ENCODE measurements around the gene RGS12.

The RGS12 gene

DNA sequence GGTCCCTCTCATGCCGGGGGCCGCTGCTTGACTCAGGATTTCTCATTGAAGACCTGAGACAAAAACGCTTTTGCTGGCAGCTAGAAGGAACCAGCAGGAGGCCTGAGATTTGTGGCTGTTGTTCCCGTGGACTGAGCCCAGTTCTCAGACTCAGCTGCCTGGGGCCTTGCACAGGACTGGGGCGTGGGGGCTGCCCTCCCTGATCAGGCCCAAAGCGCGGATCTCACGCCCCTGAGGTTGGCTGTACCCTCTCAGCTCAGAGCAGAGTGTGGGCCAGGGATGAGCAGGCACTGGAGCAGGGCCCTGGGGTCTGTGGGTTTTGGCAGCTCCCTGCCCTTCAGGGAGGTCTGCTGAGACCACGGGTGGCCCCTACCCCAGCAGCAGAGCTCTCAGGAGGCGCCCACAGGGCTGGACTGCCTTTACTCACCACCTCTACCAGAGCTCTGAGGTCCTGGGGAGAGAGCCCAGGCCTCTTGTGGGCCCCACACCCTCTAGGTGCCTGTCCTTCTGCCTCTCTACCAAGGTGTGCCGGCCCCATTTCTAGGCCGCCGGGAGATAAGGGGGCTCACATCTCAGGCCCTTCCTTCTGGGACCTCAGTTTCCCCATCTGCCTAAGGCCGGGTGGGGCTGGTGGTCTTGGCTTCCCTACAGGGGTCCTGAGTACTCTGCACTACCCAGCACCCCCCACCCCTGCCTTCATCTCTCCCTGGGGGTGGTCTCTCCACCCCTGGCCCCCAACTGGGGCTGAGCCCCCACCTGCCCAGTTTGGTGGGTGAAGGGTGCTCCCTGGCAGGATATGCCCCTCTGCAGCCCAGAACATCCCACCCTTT, 38.3 kb upstream of the RGS12 start:
- no peak for DNase-seq (ENCODE audit: low read depth in 2 of 2)

DNA sequence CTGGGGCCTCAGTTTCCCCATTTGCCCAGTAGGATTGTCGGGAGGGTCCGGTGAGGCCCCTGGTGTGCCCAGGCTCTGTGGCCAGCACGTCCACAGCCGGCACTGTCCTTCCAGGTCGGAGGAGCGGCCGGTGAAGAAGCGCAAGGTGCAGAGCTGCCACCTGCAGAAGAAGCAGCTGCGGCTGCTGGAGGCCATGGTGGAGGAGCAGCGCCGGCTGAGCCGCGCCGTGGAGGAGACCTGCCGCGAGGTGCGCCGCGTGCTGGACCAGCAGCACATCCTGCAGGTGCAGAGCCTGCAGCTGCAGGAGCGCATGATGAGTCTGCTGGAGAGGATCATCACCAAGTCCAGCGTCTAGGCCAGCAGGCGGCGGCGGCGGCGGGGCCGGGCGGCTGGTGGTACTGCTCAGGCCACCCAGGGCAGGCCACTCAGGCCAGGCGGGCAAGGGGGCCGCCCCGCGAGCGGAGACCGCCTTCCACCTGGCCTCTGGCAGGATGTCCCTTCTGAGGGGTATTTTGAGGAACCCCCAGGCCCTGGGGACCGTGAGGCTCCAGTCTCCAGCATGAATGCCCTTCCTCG, 37.1 kb upstream of the RGS12 start:
- no peak for DNase-seq (ENCODE audit: low read depth in 2 of 2)

DNA sequence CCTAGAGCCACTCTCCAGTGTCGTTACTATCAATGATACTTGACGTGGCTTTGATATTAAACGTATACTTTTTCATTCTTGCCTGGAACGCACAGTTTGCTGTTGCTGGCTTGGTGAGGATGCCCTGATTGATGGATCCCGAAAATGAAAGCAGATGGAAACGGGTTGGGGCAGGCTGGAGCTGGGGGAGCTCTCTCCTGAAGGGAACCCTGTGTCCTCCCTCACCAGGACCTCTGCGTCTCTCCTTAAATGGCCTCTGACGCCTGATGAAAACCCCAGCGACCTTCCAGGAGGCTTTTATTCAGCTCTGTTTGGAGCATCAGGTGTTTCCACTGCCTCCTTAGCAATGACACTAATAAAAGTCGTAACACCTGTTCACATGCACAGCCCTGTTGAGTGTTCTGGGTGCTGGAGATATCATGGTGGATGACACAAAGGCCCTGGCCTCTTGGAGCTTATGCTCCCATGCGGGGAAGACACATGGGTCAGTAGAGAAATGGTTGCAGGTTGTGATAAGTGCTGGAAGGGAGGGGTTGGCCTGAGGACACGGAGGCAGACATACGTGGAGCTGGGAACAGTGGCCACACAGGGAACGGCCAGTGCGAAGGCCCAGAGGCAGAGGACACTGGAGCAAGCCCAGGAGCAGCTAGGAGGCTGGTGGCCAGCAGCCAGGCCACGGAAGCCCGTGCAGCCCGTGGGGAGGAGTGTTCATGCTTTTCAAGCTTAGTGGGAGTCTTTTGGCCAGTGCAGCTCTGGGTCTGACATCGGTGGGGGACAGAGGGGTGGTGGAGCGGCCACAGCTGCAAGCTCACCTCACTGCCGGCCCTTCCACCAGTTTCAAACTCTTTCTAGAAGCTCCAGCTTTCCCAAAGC, 36.4 kb upstream of the RGS12 start:
- no peak for DNase-seq (ENCODE audit: low read depth in 2 of 2)

DNA sequence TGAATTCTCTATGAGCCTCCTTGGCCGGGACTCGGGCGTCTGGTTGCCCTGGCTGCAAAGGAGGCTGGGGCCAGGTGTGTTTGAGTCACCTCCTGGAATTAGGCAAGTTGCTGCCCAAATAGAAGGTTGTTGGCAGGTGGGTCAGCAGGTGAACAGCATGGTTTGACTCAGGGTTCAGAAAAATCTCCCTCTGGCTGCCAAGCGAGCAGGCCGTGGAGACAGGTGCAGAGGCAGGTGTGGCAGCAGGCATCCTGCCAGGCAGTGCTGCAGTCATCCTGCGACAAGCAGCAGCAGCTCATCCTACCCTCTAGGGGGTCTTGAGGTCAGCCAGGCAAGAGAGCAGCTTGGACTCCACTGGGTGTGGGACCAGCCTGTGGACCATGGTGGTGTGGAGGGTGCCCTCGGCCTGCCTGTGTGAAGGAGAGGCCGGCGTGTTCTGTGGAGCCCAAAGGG, 35.7 kb upstream of the RGS12 start:
- no peak for DNase-seq (ENCODE audit: low read depth in 2 of 2)

DNA sequence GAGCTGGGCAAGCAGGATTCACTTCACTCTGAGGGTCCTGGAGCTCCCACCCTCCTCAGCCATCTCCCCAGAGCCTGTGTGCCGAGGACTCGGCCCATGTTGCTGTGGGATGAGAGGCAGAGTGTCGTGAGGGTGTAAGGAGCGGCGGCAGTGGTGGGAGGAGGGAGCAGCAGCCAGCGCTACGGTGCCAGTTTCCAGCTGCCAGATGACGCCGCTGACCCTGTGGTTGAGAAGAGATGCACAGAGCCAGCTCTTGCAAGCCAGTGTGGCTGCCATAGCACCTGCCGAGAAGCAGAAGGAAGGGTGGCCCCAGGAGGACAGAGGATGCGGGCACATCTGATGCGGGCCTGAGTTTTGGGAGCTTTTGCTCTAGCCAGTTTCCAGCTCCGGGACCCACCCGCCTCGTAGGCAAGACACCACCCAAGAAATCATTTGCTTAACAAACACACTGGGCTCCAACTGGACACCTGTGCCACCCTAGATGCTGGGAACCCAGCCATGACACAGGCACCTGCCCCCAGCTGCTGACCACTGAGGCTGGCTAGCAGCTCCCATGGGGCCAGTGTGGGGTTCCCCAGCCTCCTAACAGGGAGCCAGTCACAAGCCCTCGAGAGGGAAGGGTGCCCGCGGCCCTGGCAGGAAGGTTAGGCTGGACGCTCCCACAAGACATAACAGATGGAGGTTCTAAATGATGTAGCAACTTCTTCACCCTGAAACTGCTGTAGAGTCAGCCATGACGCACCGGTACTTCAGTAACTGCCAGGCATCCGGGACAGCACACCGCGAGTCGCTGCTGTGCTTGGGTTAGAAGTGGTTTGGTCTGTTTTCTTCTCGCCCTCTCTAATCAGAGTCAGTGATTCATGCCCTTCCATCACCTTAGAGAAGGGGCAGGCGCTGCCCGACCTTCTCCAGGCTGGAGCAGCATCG, 35.0 kb upstream of the RGS12 start:
- DNase-seq (ENCODE audit: low read depth in 2 of 2), result no peak

DNA sequence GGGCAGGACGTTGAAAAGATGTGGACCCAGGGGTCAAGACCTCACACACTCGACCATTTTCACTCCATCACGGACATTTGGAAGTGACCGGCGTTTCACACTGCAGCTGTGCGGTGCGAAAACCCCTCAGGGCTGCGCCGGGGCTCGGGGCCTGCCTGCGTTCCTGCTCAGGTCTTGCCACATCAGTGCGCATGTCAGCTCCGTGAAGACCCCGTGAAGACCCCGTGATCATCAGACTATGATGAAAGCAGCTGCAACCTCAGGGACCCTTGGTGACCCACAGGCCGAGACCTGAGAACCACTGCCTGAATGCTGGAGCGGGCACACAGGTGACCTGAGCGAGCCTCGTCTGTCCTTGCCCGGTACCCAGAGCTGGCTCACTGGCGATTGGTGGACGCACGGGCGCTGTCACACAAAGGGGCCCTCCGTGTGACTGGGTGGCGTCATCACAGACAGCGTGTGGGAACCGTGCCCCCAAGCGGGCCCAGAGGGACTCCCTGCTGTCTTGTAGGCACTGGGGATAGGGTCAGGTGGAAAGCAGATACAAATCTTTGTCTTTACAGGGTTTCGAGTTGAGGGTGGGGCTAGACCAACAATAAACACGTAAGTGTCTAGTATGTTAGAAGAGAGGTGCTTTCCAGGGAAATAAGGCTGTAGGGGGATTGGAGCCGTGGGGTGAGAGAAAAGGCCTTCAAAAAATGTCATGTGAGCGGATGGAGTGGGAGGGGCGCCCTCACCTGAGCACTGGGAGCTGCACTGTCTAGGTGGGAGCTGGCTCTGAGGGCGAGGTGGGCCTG, 31.2 kb upstream of the RGS12 start:
- no peak for DNase-seq (ENCODE audit: low read depth in 2 of 2)

DNA sequence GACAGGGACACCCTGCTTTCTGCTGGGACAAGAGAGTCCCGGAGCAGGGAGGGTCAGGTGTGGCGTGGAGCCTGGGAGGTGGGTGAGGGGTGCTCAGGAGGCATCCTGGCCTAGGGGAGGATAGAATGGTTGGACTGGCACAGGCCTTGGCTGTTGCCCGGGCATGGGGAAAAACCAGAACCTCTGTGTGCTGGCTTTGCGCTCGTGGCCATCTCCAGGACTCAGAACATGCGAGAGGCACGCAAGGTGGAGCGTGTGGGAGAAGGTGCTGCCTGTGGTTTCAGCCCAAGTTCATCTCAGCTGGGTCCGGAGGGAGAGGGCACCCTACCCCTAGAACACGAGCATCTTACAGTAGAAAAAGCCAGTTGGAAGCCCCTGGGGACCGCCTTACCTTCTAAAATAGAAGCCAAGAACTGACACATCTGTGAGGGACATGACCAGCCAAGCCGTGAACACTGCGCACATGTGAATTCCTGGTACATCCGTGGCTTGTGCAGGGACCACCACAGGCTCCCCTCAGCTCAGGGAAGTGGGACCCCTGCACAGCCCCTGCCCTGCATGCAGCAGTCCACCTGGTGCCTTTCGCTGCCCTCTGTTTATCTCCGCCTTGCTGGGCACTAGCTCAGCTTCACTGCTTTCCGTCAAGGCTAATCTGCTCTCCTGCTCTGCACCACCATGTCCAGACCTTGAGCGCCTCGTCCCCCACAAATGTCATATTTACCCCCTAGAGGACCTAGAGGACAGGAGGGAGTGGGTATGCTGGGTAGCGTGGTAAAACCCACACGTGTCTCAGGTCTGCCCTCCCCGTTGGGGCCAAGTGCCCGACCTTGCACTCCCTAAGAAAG, 30.4 kb upstream of the RGS12 start:
- no peak for DNase-seq (ENCODE audit: low read depth in 2 of 2)

DNA sequence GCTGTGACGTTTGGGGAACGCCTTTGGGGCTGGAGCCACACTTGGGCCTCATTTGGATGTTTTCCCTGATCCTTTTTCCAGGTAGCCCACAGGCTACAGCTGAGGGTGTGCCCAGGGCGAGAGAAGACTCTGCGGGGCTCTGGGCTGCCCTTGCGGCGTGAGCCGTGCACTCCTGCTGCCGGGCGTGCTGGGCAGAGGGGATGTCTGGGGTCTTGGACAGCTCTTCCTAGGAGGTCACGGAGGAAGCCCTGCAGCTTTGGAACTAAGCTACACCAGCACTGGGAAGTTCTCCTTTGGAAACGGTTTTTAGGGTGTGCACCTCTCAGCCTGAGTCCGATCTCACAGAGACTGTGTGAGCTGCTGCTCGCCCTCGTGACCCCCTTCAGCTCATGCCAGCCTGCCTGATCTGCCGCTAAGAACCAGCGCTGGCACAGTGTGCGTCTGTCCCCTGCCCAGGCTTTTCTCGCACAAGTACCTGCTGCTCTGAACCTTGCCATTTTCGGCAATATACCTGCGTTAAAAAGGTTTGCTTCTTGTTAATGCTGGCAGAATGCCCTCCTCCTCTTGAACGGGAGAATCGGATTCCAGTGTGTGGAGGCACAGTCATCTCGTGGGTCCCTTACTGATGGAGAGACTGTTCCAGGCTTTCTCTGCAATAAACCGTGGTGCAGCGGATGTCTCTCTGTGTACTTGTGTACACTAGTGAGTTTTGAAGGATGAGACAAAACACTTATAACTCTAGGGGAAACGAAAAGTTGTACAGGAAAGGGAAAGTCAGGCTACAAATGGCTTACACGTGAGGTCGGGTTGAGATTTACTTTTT, 29.6 kb upstream of the RGS12 start:
- no peak for DNase-seq (ENCODE audit: low read depth in 2 of 2)

DNA sequence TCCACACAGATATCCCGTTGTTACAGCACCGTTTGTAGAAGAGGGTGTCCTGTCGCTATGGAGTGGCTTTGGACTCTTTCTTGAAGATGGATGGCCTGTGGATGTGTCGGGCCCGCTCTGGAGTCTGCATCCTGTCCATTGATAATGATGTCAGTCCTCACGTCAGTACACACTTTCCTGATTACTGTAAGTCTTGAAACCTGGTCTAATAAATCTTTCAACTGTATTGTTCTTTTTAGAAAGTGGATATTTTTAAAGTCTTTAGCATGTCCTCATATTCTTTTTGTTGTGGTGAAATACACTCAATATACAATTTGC, 29.0 kb upstream of the RGS12 start:
- DNase-seq (ENCODE audit: low read depth in 2 of 2), result no peak

DNA sequence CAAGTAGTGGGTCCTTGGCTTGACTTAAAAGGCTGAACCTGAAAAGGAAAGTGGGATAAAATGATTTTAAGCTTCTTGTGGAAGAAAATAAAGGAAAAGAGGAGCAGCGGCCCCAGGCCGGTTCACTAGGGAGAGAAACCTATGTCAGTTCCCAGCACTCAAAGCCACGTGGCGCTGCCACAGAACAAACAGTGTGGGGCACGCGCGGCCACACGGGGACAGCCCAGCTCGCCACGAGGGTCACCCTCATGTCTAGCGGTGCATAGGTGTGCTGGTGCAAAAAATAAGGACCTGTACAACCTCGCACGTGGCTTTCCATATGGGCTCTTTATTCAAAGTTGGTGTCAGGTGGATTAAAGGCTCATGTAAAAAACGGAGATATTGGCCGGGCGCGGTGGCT, 26.7 kb upstream of the RGS12 start:
- DNase-seq (ENCODE audit: low read depth in 2 of 2), result no peak

DNA sequence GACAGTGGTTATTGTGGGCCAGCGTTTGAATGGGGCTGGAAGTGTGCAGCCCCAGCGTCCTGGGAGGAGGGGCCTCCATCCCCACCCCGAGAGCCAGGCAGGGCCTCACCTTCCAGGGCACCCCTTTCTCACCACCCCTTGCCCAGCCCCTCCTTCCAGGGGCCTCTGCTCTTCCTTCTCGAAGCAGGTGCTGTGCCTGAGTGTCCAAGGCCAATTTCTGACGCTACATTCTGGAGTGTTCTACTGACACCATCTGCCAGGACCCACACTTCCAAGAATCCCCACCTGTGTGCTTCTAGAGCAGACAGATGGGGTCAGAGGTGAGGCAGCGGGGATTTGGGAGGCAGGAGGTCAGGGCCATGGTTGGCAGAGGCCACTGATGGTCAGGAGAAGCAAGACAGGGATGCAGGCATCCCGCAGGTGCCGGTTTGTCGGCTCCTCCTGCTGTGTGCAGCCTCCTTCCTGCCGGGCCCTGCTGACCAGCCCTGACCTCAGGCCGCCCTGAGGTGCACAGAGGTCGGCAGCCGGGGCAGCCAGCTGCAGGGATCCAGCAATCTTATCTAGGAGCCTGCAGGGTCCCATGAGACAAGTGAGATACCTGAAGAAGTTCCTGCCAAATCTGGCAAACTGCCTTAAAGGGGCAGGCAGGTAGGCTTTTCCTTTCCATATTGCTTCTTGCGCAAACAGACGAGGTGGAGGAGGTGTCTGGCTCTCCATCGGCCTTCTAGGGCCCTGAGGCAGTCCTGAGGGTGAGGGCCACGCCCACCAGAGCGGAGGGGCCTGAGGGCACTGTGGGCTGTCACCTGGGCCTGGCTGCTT, 25.0 kb upstream of the RGS12 start:
- no peak for DNase-seq (ENCODE audit: low read depth in 2 of 2)

DNA sequence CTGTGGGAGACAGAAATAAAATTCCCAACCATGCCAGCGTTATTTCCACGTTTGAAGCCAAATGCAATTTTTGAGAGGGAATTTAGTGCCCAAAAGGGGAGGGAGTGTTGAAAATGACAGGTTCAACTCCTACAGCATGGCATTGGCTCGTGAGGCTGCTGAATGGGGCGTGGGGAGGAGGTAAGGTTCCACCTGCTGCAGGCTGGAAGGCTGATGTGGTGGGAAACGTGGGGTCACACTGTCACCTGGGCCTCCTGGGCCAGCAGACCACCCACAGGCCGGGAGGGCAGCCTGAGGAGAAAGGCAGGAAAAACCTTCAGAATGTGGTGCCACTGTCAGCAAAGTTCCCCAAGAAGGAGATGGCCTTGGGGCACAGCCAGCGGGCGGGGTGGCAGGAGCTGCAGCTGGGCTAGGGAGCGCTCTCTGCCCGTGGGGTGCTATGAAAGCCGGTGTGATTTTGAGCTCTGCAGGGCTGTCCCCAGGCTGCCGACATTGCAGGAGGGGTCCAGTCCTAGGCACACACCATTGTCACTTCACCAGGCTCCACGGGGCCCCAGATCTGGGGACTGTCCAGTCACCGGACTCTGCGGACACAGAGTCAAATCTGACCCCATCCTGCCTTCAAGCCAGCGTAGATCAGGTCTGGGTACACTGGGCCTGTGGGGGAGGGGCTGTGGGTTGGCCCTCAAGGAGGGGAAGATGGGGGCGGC, 24.3 kb upstream of the RGS12 start:
- no peak for DNase-seq (ENCODE audit: low read depth in 2 of 2)

DNA sequence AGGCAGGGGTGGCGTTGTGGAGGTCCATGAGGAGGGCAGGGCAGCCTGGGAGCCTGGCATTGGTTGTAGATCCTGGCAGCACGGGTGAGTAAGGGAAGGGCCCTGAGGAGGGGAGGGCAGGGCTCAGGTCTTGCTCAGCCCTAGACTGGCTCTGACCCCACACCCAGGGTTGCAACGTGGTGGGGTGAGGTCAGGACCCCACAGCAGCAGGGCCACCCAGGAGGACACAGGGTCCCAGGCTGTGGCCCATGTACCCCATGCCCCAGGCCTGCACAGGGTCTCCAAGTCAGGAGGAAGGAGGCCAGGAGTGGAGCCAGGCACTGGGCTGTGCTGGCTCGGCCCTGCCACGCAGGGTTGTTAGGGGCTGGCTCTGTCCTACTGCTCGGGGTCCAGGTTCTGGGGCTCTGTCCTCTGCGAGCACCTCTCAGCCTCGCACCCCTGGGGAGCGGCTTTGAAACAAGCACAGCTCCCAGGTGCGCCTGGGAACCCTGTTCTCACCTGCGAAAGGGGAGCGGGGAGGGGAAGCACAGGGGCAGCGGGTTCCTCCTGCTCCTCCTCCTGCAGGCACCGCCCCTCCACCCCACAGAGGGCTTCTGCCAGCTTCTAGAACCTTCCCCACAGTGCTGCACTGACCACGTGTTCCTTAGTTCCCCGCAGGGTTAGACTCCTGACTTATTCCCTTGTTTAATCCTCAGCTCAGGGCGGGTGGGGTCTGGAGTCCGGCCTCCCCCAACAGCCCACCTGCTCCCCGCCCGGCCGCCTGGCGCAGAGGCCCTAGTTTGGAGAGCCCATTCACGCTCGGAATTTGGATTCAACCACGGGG, 23.5 kb upstream of the RGS12 start:
- no peak for DNase-seq (ENCODE audit: low read depth in 2 of 2)

DNA sequence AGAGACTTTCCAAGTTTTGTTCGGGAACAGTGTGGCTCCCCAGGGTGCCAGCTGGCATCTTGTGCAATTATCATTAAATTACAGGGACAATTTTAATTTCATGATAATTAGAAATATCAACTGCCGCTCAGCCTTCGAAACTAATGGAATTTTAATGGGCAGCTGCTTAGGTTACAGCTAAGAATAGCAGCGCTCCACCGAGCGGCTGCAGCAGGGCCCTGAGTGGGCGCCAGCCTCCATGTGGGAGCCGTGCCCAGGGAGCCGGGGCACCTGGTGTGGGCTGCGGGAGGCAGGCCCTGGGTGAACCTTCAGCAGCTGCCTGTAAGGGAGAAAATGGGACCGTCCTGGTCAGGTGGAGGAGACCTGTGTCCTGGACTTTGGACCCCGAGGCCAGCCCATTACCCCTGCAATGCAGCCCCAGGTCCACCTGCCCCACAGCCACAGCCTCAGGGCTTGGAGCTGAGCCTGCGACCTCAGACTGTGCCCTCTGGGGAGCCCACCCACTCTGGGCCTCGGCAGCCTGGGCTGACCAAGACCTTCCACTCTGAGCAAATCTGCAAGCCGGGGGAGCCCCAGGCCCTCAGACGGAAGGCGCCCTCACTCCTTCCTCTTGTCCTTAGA, 22.7 kb upstream of the RGS12 start:
- no peak for DNase-seq (ENCODE audit: low read depth in 2 of 2)

DNA sequence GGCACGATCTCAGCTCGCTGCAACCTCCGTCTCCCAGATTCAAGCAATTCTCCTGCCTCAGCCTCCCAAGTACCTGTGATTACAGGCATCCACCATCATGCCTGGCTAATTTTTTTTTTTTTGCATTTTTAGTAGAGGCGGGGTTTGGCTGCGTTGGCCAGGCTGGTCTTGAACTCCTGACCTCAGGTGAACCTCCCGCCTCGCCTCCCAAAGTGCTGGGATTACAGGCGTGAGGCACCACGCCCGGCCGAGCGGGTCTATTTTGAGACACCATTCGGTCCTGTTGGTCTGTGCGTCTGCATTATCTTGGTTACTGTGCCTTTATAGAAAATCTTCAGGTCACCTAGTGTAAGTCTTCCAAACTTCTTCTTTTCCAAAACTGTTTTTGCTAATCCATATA, 21.7 kb upstream of the RGS12 start:
- no peak for DNase-seq (ENCODE audit: low read depth in 2 of 2)

DNA sequence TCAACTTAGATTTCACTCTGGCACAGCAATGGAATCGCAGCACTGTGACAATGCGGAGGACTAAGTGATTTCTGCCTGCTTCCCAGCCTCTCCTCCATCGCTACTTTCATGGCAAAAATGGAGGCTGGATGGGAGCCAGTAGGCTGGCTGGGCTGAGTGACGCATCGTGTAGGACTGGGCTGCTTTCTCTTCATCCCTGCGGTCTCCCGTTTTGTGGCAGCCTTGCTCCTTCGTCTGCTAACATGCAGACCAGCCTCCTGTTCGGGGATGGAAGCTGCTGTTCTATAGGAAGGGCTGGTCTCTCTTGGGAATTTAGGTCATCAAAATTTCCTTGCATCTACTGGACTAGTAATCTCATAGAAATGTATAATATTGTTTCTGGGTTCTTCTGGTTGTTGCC, 15.8 kb upstream of the RGS12 start:
- no peak for DNase-seq (ENCODE audit: low read depth in 2 of 2)
